ENCODE results near the gene SIT1.

Gene SIT1

DNA sequence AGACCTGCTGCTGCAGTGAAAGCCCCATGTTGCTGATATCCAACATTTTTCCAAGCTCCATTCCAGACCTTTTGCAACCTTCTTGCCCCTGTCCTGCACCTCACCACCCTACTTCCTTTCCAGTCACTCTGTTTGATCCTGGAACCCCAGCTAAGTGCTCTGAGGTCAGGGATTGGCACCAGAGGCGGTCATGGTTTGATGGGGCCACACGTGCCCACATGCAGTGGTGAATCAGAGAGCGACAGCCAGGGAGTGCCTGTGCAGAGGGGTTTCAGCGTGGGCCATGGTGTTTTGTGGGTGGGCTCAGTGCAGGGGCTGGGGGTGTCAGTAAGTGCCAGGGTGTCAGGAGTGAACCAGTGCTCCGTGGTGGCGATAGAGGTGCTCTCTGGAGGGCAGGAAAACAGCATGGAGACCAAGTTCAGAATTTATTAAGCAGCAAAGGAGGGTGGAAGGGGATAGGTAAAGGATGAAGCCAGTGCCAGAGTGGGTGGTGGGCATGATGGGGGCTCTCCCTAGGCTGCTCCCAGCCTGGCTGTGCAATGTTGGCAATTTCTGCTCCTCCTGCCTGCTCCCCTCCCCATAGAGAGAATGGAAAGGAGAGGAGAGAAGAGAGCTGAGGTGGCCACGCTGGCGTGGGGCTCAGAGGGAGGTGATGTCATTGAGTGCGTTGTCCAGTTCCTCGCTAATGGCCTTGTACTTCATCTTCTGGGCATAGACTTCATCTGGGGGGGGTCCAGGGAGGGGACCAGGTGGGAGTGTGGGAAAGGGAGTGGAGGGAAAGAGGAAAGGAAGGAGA is 32.0 kb upstream of the SIT1 start:
- in situ Hi-C loops (cut with MboI; ENCODE audit: low sequenced_read_pairs) = no loop called here

DNA sequence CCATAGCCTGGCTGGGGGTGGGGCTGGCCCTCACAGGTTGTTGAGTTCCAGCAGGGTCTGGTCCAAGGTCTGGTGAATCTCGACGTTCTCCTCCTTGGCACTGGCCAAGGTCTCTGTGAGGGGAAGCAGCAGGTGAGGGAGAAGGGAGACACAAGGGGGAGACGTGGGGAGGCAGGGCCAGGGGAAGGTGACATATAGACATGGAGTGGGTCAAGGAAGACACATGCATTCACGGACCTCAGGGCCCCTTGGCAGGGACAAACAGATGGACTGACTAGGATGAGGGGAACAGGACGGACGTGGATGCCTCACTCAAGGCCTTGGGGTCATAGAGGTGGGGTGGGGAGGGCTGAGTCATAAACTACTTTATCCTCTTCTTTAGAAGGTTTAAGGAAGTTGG is 31.3 kb upstream of the SIT1 start:
- in situ Hi-C loops (cut with MboI; ENCODE audit: low sequenced_read_pairs) = no loop called here

DNA sequence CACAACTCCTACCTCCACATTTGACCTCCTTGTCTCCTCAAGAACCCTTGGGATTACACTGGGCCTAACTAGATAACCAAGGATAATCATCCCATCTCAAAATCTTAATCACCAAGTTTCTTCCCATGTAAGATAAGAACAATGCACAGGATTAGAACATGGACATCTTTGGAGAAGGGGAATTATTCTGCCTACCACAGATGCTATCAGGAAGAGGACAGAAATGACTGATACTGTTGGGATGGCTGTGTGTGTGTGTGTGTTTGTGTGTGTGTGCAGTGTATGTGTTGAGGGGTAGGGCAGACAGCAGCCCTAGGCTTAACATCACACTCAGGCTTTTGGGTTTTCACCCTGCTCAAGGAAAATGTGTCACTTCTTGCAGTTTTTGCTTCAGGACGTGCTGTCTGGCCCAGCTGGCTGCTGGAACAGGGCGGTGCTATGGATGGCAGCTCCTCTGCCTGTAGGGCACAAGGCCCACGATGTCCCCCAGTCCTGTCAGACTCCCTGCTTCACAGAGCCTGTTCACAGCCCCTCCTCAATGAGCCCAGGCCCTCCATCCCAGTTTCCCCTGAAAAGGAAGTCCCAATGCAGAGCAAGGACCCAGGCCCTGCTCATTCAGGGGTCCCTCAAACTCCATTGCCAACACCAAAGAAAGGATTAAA is 30.7 kb upstream of the SIT1 start:
- in situ Hi-C loops (cut with MboI; ENCODE audit: low sequenced_read_pairs) = no loop called here

DNA sequence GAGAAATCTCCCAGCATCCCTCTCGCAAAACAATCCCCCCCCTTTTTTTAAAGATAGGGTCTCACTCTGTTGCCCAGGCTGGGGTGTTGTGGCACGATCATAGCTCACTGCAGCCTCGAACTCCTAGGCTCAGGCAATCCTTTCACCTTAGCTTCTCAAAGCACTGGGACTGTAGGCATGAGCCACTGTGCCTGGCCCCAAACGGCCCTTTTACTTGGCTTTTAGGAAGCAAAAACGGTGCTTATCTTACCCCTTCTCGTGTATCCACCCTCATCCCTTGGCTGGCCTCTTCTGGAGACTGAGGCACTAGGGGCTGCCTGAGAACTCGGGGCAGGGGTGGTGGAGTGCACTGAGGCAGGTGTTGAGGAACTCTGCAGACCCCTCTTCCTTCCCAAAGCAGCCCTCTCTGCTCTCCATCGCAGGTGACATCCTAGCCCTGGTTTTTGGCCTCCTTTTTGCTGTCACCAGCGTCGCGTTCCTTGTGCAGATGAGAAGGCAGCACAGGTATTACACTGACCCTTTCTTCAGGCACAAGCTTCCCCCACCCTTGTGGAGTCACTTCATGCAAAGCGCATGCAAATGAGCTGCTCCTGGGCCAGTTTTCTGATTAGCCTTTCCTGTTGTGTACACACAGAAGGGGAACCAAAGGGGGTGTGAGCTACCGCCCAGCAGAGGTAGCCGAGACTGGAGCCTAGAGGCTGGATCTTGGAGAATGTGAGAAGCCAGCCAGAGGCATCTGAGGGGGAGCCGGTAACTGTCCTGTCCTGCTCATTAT is 29.8 kb upstream of the SIT1 start:
- in situ Hi-C loops (cut with MboI; ENCODE audit: low sequenced_read_pairs) = no loop called here

DNA sequence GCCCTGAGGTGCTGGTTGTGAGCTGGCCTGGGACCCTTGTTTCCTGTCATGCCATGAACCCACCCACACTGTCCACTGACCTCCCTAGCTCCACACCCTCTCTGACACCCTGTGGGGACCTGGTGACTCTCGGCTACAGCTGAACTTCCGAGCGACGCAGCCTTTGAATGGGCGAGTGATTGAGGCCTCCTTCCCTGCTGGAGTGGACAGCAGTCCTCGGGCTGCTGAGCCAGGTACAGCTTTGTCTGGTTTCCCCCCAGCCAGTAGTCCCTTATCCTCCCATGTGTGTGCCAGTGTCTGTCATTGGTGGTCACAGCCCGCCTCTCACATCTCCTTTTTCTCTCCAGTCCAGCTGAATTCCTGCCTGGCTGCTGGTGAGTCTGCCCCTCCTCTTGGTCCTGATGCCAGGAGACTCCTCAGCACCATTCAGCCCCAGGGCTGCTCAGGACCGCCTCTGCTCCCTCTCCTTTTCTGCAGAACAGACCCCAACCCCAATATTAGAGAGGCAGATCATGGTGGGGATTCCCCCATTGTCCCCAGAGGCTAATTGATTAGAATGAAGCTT is 29.1 kb upstream of the SIT1 start:
- in situ Hi-C loops (cut with MboI; ENCODE audit: low sequenced_read_pairs) = no loop called here

DNA sequence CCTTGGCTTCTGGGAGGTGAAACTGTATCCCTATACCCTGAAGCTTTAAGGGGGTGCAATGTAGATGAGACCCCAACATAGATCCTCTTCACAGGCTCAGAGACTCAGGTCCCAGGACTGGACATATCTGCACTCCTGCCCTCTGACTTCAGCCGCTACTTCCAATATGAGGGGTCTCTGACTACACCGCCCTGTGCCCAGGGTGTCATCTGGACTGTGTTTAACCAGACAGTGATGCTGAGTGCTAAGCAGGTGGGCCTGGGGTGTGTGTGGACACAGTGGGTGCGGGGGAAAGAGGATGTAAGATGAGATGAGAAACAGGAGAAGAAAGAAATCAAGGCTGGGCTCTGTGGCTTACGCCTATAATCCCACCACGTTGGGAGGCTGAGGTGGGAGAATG is 28.4 kb upstream of the SIT1 start:
- in situ Hi-C loops (cut with MboI; ENCODE audit: low sequenced_read_pairs) = no loop called here

DNA sequence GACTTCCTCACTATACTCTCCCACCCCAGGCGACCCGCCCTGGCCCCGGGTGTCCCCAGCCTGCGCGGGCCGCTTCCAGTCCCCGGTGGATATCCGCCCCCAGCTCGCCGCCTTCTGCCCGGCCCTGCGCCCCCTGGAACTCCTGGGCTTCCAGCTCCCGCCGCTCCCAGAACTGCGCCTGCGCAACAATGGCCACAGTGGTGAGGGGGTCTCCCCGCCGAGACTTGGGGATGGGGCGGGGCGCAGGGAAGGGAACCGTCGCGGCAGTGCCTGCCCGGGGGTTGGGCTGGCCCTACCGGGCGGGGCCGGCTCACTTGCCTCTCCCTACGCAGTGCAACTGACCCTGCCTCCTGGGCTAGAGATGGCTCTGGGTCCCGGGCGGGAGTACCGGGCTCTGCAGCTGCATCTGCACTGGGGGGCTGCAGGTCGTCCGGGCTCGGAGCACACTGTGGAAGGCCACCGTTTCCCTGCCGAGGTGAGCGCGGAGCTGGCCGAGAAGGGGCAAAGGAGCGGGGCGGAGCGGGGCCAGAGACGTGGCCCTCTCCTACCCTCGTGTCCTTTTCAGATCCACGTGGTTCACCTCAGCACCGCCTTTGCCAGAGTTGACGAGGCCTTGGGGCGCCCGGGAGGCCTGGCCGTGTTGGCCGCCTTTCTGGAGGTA is 25.1 kb upstream of the SIT1 start:
- in situ Hi-C loops (cut with MboI; ENCODE audit: low sequenced_read_pairs) = no loop called here

DNA sequence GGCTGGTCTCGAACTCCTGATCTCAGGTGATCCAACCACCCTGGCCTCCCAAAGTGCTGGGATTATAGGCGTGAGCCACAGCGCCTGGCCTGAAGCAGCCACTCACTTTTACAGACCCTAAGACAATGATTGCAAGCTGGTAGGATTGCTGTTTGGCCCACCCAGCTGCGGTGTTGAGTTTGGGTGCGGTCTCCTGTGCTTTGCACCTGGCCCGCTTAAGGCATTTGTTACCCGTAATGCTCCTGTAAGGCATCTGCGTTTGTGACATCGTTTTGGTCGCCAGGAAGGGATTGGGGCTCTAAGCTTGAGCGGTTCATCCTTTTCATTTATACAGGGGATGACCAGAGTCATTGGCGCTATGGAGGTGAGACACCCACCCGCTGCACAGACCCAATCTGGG is 24.5 kb upstream of the SIT1 start:
- in situ Hi-C loops (cut with MboI; ENCODE audit: low sequenced_read_pairs) = no loop called here

DNA sequence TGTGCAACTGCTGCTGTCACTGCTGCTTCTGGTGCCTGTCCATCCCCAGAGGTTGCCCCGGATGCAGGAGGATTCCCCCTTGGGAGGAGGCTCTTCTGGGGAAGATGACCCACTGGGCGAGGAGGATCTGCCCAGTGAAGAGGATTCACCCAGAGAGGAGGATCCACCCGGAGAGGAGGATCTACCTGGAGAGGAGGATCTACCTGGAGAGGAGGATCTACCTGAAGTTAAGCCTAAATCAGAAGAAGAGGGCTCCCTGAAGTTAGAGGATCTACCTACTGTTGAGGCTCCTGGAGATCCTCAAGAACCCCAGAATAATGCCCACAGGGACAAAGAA is 23.3 kb upstream of the SIT1 start:
- in situ Hi-C loops (cut with MboI; ENCODE audit: low sequenced_read_pairs) = no loop called here

DNA sequence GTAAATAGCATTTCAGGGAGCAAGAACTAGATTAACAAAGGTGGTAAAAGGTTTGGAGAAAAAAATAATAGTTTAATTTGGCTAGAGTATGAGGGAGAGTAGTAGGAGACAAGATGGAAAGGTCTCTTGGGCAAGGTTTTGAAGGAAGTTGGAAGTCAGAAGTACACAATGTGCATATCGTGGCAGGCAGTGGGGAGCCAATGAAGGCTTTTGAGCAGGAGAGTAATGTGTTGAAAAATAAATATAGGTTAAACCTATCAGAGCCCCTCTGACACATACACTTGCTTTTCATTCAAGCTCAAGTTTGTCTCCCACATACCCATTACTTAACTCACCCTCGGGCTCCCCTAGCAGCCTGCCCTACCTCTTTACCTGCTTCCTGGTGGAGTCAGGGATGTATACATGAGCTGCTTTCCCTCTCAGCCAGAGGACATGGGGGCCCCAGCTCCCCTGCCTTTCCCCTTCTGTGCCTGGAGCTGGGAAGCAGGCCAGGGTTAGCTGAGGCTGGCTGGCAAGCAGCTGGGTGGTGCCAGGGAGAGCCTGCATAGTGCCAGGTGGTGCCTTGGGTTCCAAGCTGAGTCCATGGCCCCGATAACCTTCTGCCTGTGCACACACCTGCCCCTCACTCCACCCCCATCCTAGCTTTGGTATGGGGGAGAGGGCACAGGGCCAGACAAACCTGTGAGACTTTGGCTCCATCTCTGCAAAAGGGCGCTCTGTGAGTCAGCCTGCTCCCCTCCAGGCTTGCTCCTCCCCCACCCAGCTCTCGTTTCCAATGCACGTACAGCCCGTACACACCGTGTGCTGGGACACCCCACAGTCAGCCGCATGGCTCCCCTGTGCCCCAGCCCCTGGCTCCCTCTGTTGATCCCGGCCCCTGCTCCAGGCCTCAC is 22.6 kb upstream of the SIT1 start, which contains the start of gene CA9:
TSS of gene CA9 (plus strand) at position 797 of the 893 bp plus-strand sequence. CDS start at position 829, 32 bp downstream.
- in situ Hi-C loops (cut with MboI; ENCODE audit: low sequenced_read_pairs) = no loop called here

DNA sequence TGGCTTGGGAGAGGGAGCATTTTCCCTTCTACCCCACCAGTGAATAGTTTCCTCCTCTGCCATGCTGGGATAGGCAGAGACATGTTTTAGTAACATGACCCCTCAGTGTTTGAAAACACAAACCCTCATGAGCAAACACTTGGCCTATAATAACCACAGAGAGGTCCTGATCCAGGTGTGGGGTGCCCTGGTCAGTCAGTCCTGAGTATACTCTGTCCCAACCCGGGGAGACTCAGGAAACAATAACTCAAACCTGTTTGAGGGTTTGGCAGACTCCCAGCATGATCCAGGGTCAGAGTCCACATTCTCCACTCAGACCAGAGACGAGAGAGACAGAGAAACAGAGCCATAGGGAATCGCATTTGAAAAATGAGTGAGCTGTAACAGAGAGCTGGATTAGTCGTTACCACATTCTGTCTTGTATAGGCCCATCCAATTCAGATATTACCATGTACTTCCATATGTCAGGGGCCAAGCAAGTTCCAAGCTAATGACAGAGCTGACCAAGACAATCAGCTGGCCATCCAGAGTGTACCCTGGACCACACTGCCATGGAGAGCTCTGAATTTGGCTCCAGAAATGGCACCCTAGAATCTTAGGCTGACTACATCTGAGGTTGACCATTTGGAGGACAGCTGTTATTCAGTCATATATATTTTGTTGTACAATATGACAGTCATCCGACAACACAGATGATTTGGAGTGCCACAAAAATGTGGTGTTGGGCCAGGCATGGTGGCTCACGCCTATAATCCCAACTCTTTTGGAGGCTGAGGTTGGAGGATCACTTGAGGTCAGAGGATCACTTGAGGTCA is 18.8 kb upstream of the SIT1 start:
- in situ Hi-C loops (cut with MboI; ENCODE audit: low sequenced_read_pairs) = no loop called here

DNA sequence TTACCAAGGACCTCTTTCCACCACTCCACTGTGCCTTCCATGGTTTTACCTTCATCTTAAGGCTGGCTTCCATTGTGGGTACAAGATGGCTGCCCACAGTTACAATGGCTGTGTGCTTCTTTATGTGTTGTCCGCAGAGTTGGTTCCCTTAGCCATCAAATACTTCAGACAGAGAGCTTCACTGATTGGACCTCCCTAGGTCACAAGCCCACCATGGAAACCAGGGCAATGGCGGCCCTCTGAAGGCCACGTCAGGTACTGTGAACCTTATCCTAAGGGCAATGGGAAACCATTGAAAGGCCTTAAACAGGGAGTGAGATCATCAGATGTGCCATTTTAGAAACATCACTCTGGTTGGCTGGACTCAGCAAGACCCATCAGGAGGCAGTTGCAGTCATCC is 17.2 kb upstream of the SIT1 start:
- in situ Hi-C loops (cut with MboI; ENCODE audit: low sequenced_read_pairs) = no loop called here

DNA sequence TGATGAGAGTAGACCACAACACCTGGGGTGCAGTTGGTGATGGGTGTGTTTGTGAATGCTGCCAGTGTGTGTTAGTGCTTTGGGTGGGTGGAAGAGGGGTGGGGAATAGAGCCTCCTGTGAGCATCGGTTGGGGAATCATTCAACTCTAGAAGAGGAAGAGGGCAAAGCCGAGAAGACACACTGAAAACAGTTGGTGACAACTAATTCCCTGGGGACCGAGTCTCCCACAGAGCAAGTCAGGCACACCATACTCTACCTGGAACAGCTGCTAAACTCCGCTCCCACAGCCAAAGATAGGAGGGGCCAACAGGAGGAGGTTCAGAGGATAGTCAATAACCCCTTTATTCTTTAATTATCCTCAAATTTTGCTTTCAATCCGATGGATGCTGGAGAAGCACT is 15.8 kb upstream of the SIT1 start:
- in situ Hi-C loops (cut with MboI; ENCODE audit: low sequenced_read_pairs) = no loop called here

DNA sequence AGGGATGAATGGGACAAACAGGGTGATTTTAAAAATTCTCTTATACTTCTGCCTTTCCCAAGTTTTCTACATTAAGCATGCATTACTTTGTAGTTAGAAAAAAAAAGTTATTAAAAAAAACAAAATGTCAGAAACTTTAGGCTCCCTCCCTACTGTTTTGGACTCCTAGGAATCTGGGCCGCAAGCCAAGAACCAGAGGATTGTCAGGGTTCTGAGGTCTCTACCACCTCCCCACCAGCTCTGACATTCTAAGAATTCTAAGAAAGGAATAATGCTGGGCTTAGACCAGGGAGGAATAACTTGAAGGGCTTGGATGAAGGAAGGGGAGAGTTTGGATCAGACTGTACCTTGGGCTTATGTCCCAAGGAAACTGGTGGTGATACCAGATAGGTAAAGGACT is 15.3 kb upstream of the SIT1 start:
- in situ Hi-C loops (cut with MboI; ENCODE audit: low sequenced_read_pairs) = no loop called here

DNA sequence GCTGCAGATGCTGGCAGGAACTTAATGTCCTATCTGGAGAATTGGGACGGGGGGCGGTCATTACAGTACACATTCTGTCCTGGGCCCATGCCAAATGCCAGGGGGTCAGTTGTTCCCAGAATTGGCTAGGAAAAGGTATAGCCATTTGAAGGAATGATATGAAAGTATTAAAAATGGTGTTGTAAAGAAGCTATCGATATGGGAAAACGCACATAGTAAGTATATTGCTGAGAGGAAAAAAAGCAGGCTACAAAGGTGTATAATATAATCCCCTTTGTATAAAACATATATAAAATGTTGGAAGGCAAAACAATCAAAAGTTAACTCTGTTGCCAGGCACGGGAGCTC is 14.7 kb upstream of the SIT1 start:
- in situ Hi-C loops (cut with MboI; ENCODE audit: low sequenced_read_pairs) = no loop called here

DNA sequence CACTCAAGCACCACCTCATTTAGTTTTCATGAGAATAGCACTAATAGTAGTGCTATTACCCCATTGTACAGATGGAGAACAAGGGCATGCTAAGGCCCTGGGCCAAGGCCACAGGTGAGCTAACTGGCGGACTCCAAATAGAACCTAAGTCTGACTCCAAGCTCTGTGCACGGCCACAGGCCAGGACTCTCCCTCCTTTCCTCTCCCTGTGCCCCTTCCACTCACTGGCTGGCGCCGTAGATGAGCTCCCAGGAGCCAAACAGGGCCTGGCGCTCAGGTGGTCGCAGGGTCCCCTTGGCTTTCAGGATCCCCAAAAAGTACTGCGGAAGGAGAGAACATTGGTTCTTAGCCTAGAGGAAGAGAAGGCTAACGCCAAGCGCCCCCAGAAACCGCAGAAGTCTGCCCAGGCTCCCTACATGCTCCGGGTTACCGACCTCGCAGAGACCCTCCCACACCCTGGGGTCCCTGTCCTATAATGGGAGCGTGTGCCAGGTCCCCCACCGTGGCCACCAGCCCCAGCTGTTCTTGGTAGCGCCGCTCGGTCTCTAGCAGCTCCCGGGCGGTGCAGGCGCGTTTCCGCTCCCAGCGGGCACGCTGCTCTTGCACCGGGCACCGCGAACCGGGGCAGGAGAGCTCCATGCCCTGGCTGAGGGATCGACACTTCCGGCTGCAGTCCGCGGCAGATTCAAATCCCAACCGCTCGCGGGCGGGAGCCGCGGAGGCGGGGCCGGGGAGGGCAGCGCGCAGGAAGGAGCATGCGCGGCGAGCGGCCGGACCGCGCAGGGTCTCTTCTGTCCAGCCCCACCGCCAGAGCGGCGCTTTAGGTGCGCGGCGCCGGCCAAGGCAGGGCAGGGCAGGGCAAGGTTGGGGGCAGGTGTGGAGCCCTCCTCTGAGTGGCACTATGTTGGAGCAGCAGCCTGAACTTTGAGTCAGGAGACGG is 14.1 kb upstream of the SIT1 start, which contains the start of gene ARHGEF39:
TSS of gene ARHGEF39 (minus strand) at position 665 of the 940 bp plus-strand sequence. CDS start at position 639, 26 bp downstream.
- in situ Hi-C loops (cut with MboI; ENCODE audit: low sequenced_read_pairs) = no loop called here

DNA sequence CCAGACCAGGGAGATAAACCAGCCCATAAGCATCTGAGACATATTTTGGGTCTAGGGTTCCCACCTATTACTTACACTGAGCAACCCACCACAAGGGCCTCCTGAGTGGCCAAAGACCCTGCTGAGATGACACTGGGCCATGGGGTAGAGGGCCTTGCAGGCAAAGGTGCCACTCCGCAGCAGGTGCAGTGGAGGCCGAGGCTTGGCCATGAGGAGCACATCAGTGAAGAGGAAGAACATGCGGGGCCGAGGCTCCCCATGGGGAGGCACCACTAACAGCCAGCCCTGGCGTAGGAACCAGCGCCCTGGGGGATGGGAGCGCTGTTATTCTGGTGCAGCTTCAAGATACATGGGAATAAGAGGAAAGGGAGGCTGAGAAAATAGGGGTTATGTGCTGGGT is 11.7 kb upstream of the SIT1 start:
- in situ Hi-C loops (cut with MboI; ENCODE audit: low sequenced_read_pairs) = no loop called here

DNA sequence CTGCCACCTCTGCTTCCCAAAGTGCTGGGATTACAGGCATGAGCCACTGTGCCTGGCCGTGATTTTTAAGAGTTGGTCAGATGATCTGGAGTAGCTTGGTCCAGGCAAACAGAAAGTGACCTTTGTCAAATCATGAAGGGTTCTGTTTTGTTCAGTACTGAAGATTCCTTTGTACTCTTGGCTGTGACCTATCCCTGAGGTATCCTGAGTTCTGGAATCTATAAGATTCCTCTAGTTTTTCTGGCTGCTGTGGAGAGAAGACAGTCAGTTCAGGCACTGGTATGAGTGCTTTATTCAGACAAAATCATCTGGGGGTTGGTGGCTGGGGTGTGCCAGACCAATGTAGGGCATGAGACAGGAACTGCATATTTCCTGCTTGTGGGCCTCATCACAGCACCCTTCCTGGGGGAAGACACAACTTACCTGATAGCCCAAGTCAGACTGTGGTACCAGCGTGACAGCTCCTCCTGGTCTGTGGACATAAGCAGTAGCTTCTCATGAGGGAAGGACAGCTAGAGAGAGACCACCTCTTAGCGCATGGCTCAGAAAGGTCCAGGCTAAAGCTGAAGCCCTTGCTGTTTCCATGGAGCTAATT is 11.1 kb upstream of the SIT1 start:
- in situ Hi-C loops (cut with MboI; ENCODE audit: low sequenced_read_pairs) = no loop called here
